SK-N-SH (cell line): ENCODE results near the gene MAML3.

Experiments used
- MXI1 ChIP-seq: IDR thresholded peaks from 2 replicates; pipeline ENCODE4 v1.6.1; 2012; ENCODE audit warnings: mild to moderate bottlenecking, low read depth, low read length, improper control_type of control experiment
- NFIC ChIP-seq: IDR thresholded peaks from 2 replicates; pipeline ENCODE4 v1.4.0; 2012; ENCODE audit warnings: borderline replicate concordance
- RAD21 ChIP-seq: IDR thresholded peaks from 2 replicates; pipeline ENCODE4 v1.6.1; 2012; ENCODE audit warnings: mild to moderate bottlenecking, low read length
- REST ChIP-seq: IDR thresholded peaks from 2 replicates; pipeline ENCODE4 v1.6.1; 2012; ENCODE audit warnings: mild to moderate bottlenecking, low read depth, low read length, moderate library complexity
- RFX5 ChIP-seq: IDR thresholded peaks from 2 replicates; pipeline ENCODE4 v1.6.1; 2012; ENCODE audit warnings: mild to moderate bottlenecking, improper control_type of control experiment, low read length
- SIN3A ChIP-seq: IDR thresholded peaks from 2 replicates; pipeline ENCODE4 v1.6.1; 2012; ENCODE audit warnings: low read depth, mild to moderate bottlenecking, low read length, moderate library complexity, borderline replicate concordance
- TF ChIP-seq, protein P1 (sequence below): IDR thresholded peaks from 2 replicates; pipeline ENCODE4 v1.4.0; 2012; ENCODE audit warnings: low read depth
- TF ChIP-seq, protein P2 (sequence below): fragments of 200-600 bp; sonication (generic); IDR thresholded peaks from 2 replicates; pipeline ENCODE4 v1.6.1; 2017; ENCODE audit warnings: antibody characterized with exemption, mild to moderate bottlenecking, moderate library complexity

GRCh38 chr4:139711461-139711860 lies 442.5 kb downstream of the MAML3 start:
- TF ChIP-seq RFX5 (no peak), MXI1 (no peak), RAD21 (no peak), NFIC (no peak), REST (no peak), SIN3A (no peak)
- TF ChIP-seq, protein P1, sequence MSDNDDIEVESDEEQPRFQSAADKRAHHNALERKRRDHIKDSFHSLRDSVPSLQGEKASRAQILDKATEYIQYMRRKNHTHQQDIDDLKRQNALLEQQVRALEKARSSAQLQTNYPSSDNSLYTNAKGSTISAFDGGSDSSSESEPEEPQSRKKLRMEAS = no peak
- TF ChIP-seq, protein P2, sequence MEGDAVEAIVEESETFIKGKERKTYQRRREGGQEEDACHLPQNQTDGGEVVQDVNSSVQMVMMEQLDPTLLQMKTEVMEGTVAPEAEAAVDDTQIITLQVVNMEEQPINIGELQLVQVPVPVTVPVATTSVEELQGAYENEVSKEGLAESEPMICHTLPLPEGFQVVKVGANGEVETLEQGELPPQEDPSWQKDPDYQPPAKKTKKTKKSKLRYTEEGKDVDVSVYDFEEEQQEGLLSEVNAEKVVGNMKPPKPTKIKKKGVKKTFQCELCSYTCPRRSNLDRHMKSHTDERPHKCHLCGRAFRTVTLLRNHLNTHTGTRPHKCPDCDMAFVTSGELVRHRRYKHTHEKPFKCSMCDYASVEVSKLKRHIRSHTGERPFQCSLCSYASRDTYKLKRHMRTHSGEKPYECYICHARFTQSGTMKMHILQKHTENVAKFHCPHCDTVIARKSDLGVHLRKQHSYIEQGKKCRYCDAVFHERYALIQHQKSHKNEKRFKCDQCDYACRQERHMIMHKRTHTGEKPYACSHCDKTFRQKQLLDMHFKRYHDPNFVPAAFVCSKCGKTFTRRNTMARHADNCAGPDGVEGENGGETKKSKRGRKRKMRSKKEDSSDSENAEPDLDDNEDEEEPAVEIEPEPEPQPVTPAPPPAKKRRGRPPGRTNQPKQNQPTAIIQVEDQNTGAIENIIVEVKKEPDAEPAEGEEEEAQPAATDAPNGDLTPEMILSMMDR = no peak
